D341Med (cell line): ENCODE results near the gene SLC15A3.
"Not testable (repeated sequence)": the region's sequence is repeated elsewhere in the genome, so short reads cannot be mapped to it uniquely, and the experiment has no call there.

Experiments
- DNase-seq: peaks from one replicate; pipeline ENCODE4 v3.0.0; 2012; ENCODE audit warnings: low spot score

Gene SLC15A3

GRCh38 chr11:60974726-60975125, 22.8 kb upstream of the SLC15A3 start:
- DNase-seq, result no peak

GRCh38 chr11:60974316-60974715, 22.3 kb upstream of the SLC15A3 start:
- DNase-seq, result not testable (repeated sequence)

- no peak for DNase-seq
Observed at GRCh38 chr11:60973699-60974098, 21.7 kb upstream of the SLC15A3 start.

- DNase-seq, result no peak
Observed at GRCh38 chr11:60972182-60973030, 20.4 kb upstream of the SLC15A3 start.

GRCh38 chr11:60971520-60971919, 19.5 kb upstream of the SLC15A3 start, which contains the start of gene CD6:
TSS of gene CD6 (plus strand) at chr11:60971680. CDS start at chr11:60971866, 186 bp downstream.
- DNase-seq, result no peak

GRCh38 chr11:60970890-60971289, 18.9 kb upstream of the SLC15A3 start:
- no peak for DNase-seq

- DNase-seq, result peak; percentile 86
Observed at GRCh38 chr11:60970369-60970774, 18.4 kb upstream of the SLC15A3 start.

GRCh38 chr11:60968223-60968622, 16.2 kb upstream of the SLC15A3 start:
- no peak for DNase-seq

GRCh38 chr11:60966890-60967289, 14.9 kb upstream of the SLC15A3 start:
- DNase-seq, result no peak

- DNase-seq, result no peak
Observed at GRCh38 chr11:60964801-60965200, 12.8 kb upstream of the SLC15A3 start.

GRCh38 chr11:60960405-60960804, 8.4 kb upstream of the SLC15A3 start:
- DNase-seq, result no peak

GRCh38 chr11:60959431-60959830, 7.5 kb upstream of the SLC15A3 start:
- DNase-seq, result no peak

- DNase-seq, result no peak
Observed at GRCh38 chr11:60957188-60957587, 5.2 kb upstream of the SLC15A3 start.

- no peak for DNase-seq
Observed at GRCh38 chr11:60955571-60955970, 3.6 kb upstream of the SLC15A3 start.

GRCh38 chr11:60954421-60954820, 2.4 kb upstream of the SLC15A3 start:
- DNase-seq, result no peak

GRCh38 chr11:60953781-60954180, 1.8 kb upstream of the SLC15A3 start:
- DNase-seq, result no peak

GRCh38 chr11:60952742-60953170, 780 bp upstream of the SLC15A3 start:
- DNase-seq, result no peak

GRCh38 chr11:60951606-60951903, 421 bp downstream of the SLC15A3 start:
- no peak for DNase-seq

- no peak for DNase-seq
Observed at GRCh38 chr11:60950933-60951605, 907 bp downstream of the SLC15A3 start.

GRCh38 chr11:60950024-60950423, 2.0 kb downstream of the SLC15A3 start:
- no peak for DNase-seq

- no peak for DNase-seq
Observed at GRCh38 chr11:60948250-60948649, 3.7 kb downstream of the SLC15A3 start.

GRCh38 chr11:60947700-60948099, 4.3 kb downstream of the SLC15A3 start:
- DNase-seq, result no peak

- no peak for DNase-seq
Observed at GRCh38 chr11:60946601-60947264, 5.2 kb downstream of the SLC15A3 start.
